ENCODE data around the gene IPO13.

Gene IPO13

GRCh38 chr1:43962324-43962723 lies 15.6 kb downstream of the IPO13 start:
- Histone ChIP-seq H3K9me3 (no peaks in the 10 kb centered on the region), H3K4me3 (ENCODE audit: low read depth in 1 of 2, low read length in 1 of 2) (no peak overlapping the region), H3K4me1 (ENCODE audit: control insufficient read depth in 1 of 2, insufficient read depth in 1 of 2, low read depth in 1 of 2, low read length in 1 of 2) (peaks cover 21 to 35% of the 10 kb centered on the region in 2 experiments), H3K36me3 (peaks cover 58% of the 10 kb centered on the region), H3K27me3 (no peaks in the 10 kb centered on the region), H3K27ac (no peak overlapping the region)
- no peak for TF ChIP-seq CTCF (IDR thresholded peaks at IDR 0.05)

GRCh38 chr1:43963006-43963405 lies 16.3 kb downstream of the IPO13 start:
- no peak for TF ChIP-seq CTCF (IDR thresholded peaks at IDR 0.05)
- Histone ChIP-seq H3K9me3 (no peaks in the 10 kb centered on the region), H3K36me3 (peaks cover 54% of the 10 kb centered on the region), H3K4me1 (ENCODE audit: control insufficient read depth in 1 of 2, insufficient read depth in 1 of 2, low read depth in 1 of 2, low read length in 1 of 2) (peaks cover 16 to 28% of the 10 kb centered on the region in 2 experiments), H3K27ac (no peak overlapping the region), H3K4me3 (ENCODE audit: low read depth in 1 of 2, low read length in 1 of 2) (no peak overlapping the region), H3K27me3 (no peaks in the 10 kb centered on the region)

GRCh38 chr1:43963890-43964289 lies 17.1 kb downstream of the IPO13 start:
- H3K9me3 ChIP-seq = no peaks in the 10 kb centered on the region
- H3K27ac ChIP-seq = no peak overlapping the region
- H3K4me3 ChIP-seq (ENCODE audit: low read depth in 1 of 2, low read length in 1 of 2) = no peak overlapping the region
- peaks cover 16 to 25% of the 10 kb centered on the region in 2 experiments for H3K4me1 ChIP-seq (ENCODE audit: control insufficient read depth in 1 of 2, insufficient read depth in 1 of 2, low read depth in 1 of 2, low read length in 1 of 2)
- no peak for TF ChIP-seq CTCF (IDR thresholded peaks at IDR 0.05)
- no peaks in the 10 kb centered on the region for H3K27me3 ChIP-seq
- H3K36me3 ChIP-seq = peaks cover 49% of the 10 kb centered on the region

GRCh38 chr1:43965316-43965715 lies 18.6 kb downstream of the IPO13 start:
- no peaks in the 10 kb centered on the region for H3K27me3 ChIP-seq
- H3K9me3 ChIP-seq = no peaks in the 10 kb centered on the region
- peaks cover 37% of the 10 kb centered on the region for H3K36me3 ChIP-seq
- H3K27ac ChIP-seq = no peak overlapping the region
- no peak overlapping the region for H3K4me3 ChIP-seq (ENCODE audit: low read depth in 1 of 2, low read length in 1 of 2)
- peaks cover 28 to 37% of the 10 kb centered on the region in 2 experiments for H3K4me1 ChIP-seq (ENCODE audit: control insufficient read depth in 1 of 2, insufficient read depth in 1 of 2, low read depth in 1 of 2, low read length in 1 of 2)
- no peak for TF ChIP-seq CTCF (IDR thresholded peaks at IDR 0.05)

GRCh38 chr1:43968348-43968948 lies 21.7 kb downstream of the IPO13 start:
- H3K36me3 ChIP-seq = peaks cover 13% of the 10 kb centered on the region
- no peak for TF ChIP-seq CTCF (IDR thresholded peaks at IDR 0.05)
- H3K4me3 ChIP-seq (ENCODE audit: low read depth in 1 of 2, low read length in 1 of 2) = no peak overlapping the region
- no peaks in the 10 kb centered on the region for H3K9me3 ChIP-seq
- peaks cover 29 to 34% of the 10 kb centered on the region in 2 experiments for H3K4me1 ChIP-seq (ENCODE audit: control insufficient read depth in 1 of 2, insufficient read depth in 1 of 2, low read depth in 1 of 2, low read length in 1 of 2)
- H3K27me3 ChIP-seq = no peaks in the 10 kb centered on the region
- no peak overlapping the region for H3K27ac ChIP-seq

All from neutrophil (primary cell).